ENCODE data around the gene LCN12. TPM values are rescaled to one million over a fixed set of nuclear protein-coding genes. Genes with fewer than 3 reads are reported as not detected.

The LCN12 gene
- not detected in 2 replicates for total RNA-seq

- DNase-seq (ENCODE audit: low read depth in 2 of 2) = no peak
Observed at GRCh38 chr9:136951541-136952320, at the start of gene LCN12. Gene LCN12 (plus strand): TSS chr9:136952273. CDS start chr9:136952328, 55 bp downstream.

- DNase-seq (ENCODE audit: low read depth in 2 of 2) = peak in 1 of 2 donors; percentile 88
Observed at GRCh38 chr9:136903041-136903554, 49.0 kb upstream of the LCN12 start.

- no peak for DNase-seq (ENCODE audit: low read depth in 2 of 2)
Observed at GRCh38 chr9:136906266-136906665, 45.8 kb upstream of the LCN12 start.

GRCh38 chr9:136907011-136907914 is 44.8 kb upstream of the LCN12 start:
- no peak for DNase-seq (ENCODE audit: low read depth in 2 of 2)

GRCh38 chr9:136910197-136910900 is 41.7 kb upstream of the LCN12 start:
- DNase-seq (ENCODE audit: low read depth in 2 of 2) = no peak

- no peak for DNase-seq (ENCODE audit: low read depth in 2 of 2)
Observed at GRCh38 chr9:136910901-136911245, 41.2 kb upstream of the LCN12 start.

- no peak for DNase-seq (ENCODE audit: low read depth in 2 of 2)
Observed at GRCh38 chr9:136913701-136914438, 38.2 kb upstream of the LCN12 start.

- DNase-seq (ENCODE audit: low read depth in 2 of 2) = no peak
Observed at GRCh38 chr9:136915632-136916329, 36.3 kb upstream of the LCN12 start.

- no peak for DNase-seq (ENCODE audit: low read depth in 2 of 2)
Observed at GRCh38 chr9:136916330-136917184, 35.5 kb upstream of the LCN12 start.

- no peak for DNase-seq (ENCODE audit: low read depth in 2 of 2)
Observed at GRCh38 chr9:136917902-136918301, 34.2 kb upstream of the LCN12 start.

- no peak for DNase-seq (ENCODE audit: low read depth in 2 of 2)
Observed at GRCh38 chr9:136920069-136920468, 32.0 kb upstream of the LCN12 start.

GRCh38 chr9:136920734-136921231 is 31.3 kb upstream of the LCN12 start:
- no peak for DNase-seq (ENCODE audit: low read depth in 2 of 2)

- DNase-seq (ENCODE audit: low read depth in 2 of 2) = no peak
Observed at GRCh38 chr9:136921307-136921706, 30.8 kb upstream of the LCN12 start.

GRCh38 chr9:136921718-136922117 is 30.4 kb upstream of the LCN12 start:
- DNase-seq (ENCODE audit: low read depth in 2 of 2) = no peak

- no peak for DNase-seq (ENCODE audit: low read depth in 2 of 2)
Observed at GRCh38 chr9:136922540-136922939, 29.5 kb upstream of the LCN12 start.

- no peak for DNase-seq (ENCODE audit: low read depth in 2 of 2)
Observed at GRCh38 chr9:136923881-136924280, 28.2 kb upstream of the LCN12 start.

GRCh38 chr9:136925414-136926153 is 26.5 kb upstream of the LCN12 start:
- peak in 1 of 2 donors; percentile 27 for DNase-seq (ENCODE audit: low read depth in 2 of 2)

GRCh38 chr9:136926154-136926704 is 25.8 kb upstream of the LCN12 start:
- DNase-seq (ENCODE audit: low read depth in 2 of 2) = no peak

All from lung microvascular endothelial cell (primary cell).